IPS-18c (cell line): Measurements from ENCODE around the gene UNKL.

Experiments
- H3K4me3 ChIP-seq: 2 replicates; pipeline ENCODE4 v1.7.0; 2013; ENCODE audit warnings: low read depth, mild to moderate bottlenecking, low read length, moderate library complexity; ENCODE audit not compliant: insufficient read depth
- H3K9me3 ChIP-seq: one replicate; pipeline ENCODE4 v1.6.1; 2013; ENCODE audit warnings: mild to moderate bottlenecking, low read length, moderate library complexity; ENCODE audit not compliant: control insufficient read depth, insufficient read depth

The UNKL gene, protein sequence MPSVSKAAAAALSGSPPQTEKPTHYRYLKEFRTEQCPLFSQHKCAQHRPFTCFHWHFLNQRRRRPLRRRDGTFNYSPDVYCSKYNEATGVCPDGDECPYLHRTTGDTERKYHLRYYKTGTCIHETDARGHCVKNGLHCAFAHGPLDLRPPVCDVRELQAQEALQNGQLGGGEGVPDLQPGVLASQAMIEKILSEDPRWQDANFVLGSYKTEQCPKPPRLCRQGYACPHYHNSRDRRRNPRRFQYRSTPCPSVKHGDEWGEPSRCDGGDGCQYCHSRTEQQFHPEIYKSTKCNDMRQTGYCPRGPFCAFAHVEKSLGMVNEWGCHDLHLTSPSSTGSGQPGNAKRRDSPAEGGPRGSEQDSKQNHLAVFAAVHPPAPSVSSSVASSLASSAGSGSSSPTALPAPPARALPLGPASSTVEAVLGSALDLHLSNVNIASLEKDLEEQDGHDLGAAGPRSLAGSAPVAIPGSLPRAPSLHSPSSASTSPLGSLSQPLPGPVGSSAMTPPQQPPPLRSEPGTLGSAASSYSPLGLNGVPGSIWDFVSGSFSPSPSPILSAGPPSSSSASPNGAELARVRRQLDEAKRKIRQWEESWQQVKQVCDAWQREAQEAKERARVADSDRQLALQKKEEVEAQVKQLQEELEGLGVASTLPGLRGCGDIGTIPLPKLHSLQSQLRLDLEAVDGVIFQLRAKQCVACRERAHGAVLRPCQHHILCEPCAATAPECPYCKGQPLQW

DNA sequence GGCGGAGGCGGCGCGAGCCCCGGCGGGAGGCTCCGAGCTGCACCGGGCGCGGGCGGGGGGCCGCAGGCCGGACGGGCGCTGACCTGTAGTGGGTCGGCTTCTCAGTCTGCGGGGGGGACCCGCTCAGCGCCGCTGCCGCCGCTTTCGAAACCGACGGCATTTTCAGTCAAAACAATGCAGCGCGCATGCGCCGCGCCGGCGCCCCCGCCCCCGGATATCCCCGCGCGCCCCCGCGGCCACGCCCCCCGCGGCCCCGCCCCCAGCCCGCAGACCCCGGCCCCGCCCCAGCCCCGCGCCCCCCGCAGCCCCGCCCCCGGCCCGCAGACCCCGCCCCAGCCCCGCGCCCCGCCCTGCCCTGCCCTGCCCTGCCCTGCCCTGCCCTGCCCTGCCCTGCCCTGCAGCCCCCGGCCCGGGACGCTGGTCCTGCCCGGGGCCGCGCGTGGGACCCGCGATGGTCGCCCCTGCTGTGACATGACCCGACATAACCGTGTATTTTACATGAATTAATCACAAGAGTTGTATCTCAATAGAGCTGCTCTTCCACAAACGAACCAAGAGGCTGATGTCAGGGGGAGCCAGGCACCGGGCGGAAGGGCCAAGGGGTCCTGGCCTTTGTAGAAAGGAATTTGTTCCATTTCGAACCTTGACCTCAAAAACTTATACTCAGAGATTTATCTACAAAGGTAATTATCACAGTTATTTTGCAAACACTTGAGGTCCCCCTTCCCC lies at the start of gene UNKL:
Gene UNKL (minus strand): TSS at position 173 of the 729 bp plus-strand sequence. CDS start 13 bp downstream, at position 160.
- H3K9me3 ChIP-seq: no peaks in the 10 kb centered on the region
- H3K4me3 ChIP-seq: peak within 1 kb of the TSS; percentile 82

DNA sequence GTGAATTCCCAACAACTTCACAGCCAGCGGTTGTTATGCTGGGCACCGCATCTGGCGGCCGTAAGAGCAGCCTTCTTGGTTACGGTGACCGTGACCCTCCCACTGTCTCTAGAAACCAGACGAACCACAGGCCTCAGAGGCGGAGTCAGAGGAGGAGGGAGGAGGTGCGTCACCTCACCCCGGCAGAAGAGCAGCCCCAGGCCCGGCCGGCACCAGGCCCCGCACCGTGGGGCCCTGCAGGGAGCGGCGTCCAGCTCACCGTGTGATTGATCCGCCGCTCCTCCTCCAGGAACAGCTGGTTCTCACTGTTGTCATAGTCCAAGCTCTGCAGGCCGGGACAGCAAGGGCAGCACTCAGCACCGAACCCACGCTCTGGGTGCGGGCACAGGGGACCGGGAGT lies 46.6 kb upstream of the UNKL start:
- H3K4me3 ChIP-seq: no peak overlapping the region
- no peaks in the 10 kb centered on the region for H3K9me3 ChIP-seq

DNA sequence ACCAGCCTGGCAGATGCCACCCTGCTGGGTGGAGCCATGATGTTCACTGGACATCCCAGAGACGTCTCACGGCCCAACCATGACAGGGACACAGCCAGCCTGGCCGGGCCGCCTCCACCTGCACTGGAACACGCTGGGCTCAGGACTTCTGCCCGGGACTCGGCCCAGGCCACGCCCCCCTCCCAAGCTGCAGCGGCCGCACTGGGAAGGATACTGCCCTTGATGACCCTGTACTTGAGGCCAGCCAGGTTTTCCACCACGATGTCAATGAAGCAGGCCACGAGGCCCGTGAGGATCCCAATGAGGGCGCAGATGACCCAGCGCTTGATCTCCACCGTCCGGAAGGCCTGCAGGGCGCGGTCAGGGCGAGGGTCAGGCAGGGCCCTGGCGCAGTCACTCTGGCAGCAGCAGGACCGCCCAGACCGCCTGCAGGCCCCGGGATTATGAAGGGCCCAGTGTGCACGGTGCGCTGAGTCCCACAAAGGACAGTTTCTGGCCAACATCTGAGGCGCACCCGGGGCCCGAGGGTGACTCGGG lies 46.2 kb upstream of the UNKL start:
- Histone ChIP-seq H3K9me3 (no peaks in the 10 kb centered on the region), H3K4me3 (no peak overlapping the region)

DNA sequence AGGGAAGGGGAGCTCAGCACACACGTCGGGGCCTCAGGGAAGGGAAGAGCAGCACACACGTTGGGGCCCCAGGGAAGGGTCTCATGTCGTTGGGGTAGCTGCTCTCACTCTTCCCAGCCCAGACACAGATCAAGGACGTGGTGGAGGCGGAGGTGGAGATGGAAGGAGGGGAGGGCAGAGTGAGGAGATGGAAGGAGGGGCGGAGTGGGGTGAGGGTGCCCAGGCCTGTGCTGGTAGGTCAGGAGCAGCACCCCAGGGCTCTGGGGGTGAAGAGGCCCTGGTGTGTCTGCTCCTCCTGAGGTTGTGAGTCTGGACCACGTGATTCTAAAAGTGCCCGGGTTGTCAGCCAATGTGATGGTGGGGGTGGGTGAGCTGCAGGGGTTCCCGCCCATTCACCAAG lies 45.5 kb upstream of the UNKL start:
- Histone ChIP-seq H3K4me3 (no peak overlapping the region), H3K9me3 (no peaks in the 10 kb centered on the region)

DNA sequence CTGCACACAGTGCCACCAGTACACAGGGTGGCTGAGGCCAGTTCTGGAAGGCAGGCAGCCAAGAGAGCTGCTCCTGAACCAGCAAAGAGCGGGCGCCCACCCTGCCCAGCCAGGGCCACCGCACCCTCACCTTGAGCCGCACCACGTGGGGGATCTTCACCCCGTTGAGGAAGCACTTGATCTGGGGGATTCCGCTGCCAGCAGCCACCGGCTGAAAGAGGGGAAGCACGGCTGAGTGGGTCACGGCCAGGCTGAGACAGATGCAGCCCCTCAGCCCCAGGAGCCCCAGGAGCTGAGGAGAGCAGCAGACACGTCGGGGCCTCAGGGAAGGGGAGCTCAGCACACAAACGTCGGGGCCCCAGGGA lies 44.5 kb upstream of the UNKL start:
- Histone ChIP-seq H3K4me3 (no peak overlapping the region), H3K9me3 (no peaks in the 10 kb centered on the region)

DNA sequence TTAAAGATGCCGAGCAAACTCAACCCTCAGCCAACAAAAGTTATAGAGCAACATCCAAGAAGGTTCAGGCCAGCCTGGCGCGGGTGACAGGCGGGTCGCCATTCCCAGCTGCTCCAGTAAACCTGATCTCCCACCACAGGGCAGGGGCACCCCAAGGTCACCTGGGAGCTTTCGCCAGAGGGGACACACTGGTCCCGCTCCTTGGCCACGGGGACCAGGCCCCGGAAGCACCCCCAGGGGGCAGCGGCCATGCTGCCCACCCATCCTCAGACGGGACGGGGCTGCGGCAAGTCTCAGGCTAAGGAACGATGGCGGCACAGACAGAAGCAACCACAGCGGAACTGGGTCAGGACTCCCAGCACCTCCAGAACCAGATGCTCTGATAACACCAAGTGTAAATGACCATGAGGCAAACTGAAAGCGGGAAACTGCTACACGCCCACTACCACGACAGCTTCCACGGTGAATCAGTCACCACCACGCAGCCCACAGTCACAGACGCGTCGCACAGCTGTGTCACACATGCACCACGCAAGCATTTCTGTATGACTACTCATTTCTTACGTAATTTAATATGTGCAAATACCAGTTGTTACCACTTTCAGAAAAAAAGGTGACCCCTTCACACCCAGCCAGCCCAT lies 44.0 kb upstream of the UNKL start:
- H3K9me3 ChIP-seq: no peaks in the 10 kb centered on the region
- H3K4me3 ChIP-seq: no peak overlapping the region

DNA sequence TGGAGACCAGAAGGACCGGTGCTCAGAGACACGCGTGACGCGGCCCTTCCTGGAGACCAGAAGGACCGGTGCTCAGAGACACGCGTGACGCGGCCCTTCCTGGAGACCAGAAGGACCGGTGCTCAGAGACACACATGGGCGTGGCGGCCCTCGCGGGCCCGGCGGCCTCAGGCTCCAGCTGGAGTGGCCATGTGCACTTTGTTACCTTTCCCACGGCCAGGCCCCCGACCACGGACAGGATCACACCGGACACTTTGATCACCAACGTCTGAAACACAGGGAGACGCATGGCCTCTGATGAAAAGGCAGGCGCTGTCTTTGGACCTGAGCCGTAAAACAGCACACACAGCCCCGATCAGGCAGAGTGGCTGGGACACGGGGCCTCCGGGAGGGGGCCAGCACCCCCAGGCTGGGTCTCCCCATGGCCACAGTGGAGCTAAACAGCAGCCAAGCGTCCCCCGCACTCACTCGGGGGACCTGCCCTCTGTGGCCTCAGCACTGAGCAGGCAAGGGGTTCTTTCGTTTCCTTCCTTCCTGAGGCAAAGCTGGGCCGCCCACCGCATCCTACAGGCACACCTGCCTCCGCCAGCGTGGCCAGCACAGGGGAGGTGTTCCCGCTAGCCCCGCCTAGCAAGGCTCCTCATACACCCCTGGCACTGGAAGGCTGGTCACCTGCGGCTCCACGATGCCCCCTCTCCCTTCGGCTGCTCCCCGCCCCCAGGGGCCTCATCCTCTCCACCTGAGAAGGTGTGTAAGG lies 43.2 kb upstream of the UNKL start:
- no peaks in the 10 kb centered on the region for H3K9me3 ChIP-seq
- H3K4me3 ChIP-seq: no peak overlapping the region

DNA sequence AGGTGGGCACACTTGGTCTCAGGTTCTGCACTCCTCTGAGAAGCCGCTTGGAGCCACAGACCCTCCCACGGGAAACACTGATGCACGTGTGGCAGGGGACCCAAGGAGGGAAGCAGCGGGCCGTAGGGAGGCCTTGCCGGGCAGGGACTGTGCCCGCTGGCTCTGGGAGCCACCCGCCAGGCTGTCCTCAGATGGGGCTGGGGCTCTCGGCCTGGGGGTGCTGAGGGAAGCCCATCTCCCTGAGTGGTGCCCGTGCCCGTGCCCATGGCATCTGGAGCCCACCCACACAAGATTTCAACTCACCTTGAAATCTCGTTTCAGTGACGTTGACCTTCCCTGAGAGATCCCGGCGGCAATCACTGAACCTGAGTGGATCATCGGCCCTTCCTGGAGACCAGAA lies 42.4 kb upstream of the UNKL start:
- Histone ChIP-seq H3K9me3 (no peaks in the 10 kb centered on the region), H3K4me3 (no peak overlapping the region)

DNA sequence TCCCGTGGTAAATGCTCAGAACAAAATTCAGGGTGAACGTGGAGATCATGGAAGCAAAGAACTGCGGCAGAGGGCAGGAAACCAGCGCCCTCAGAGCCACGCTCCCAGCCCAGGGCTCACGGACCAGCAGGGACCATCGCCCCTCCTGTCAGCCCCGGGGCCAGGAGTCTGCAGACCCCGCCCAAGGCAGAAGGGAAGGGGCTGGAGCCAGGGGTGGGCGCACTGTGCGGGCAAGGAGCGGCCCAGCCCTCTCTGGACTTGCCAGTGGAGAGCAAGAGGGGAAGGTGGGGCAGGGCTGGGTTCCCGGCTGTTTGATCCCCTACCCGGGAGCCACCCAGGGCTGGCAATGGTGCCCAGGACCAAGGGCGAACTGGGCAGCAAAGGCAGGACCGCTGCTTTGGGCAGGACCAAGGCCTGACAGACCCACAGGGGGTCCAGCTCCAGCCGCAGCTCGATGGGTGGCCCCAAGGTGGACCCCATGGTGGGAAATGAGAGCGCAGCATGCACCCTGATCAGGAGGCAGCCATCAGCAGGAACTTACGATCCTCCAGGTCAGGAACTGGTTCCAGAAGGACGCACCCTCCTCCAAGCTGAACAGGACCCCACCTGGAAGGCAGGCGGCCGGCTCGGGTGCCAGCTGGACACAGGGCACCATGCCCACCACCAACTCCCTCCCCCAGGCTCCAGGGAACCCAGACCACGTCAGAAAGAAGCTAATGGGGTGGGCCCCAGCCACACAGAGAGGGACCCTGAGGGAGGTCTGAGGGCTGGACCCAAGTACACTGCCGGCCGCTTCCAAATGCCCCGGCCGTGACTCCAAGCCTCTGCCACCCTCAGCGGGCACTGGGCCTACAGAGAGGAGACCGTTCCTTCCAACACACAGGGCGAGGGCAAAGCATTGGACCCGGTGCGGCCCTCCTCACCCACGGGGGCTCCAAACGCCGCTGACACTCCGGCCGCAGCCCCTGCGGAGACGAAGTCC lies 41.0 kb upstream of the UNKL start:
- Histone ChIP-seq H3K9me3 (no peaks in the 10 kb centered on the region), H3K4me3 (no peak overlapping the region)

DNA sequence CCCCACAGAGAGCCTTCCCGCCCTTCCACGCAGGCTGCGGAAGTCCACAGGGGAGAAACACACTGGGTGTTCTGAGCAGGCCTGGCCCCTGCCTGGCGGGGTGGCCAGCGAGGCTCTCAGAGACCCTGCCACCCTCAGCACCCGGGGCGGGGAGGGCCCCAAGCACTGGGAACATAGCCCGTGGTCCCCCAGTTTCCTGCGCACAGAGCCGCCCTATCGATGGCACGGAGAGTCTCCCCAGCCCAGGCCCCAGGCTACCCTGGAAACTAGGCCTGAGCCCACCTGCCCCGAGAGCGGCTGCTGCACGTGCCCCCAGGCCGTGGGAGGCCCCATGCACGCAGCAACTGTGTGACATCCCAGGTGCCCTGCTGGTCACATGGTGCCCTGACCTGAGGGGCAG lies 40.1 kb upstream of the UNKL start:
- H3K9me3 ChIP-seq: no peaks in the 10 kb centered on the region
- H3K4me3 ChIP-seq: no peak overlapping the region

DNA sequence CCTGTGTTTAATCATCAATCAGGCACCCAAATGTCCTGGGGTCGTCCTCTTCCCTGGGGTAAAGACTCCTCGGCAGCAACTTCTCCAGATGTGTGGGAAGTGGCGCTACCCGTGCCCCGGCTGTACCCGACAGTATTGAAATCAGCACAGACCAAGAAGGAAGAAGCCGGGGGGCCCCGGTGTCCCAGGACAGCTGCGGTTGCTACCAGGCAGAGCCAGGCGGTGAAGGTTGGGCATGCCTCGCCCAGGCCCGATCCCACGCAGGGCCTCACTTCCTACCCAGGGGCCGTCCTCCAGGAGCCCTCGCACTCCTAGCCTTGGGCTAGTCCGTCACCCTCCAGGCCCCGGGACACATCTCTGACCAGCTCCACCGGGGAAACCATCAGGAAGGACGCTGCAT lies 38.8 kb upstream of the UNKL start:
- Histone ChIP-seq H3K4me3 (no peak overlapping the region), H3K9me3 (no peaks in the 10 kb centered on the region)

DNA sequence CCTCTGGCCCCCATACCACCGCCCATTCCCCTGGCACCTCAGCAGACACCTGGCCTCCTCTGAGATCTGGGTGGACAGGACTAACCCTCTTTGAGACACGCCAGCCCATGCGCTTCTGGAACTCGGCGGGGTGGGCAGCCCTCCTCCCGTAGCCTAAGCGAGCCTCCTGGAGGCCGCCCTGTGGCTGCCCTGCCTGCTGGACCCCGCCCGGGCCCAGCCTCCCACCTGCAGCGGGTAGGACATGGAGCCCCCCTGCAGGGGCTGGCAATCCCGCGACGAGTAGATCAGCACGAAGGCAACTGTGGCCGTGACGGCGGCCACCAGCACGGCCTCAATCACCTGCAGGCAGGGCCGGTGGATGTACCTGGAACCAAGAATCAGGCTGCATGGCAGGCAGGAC lies 38.0 kb upstream of the UNKL start:
- H3K4me3 ChIP-seq: no peak overlapping the region
- no peaks in the 10 kb centered on the region for H3K9me3 ChIP-seq

DNA sequence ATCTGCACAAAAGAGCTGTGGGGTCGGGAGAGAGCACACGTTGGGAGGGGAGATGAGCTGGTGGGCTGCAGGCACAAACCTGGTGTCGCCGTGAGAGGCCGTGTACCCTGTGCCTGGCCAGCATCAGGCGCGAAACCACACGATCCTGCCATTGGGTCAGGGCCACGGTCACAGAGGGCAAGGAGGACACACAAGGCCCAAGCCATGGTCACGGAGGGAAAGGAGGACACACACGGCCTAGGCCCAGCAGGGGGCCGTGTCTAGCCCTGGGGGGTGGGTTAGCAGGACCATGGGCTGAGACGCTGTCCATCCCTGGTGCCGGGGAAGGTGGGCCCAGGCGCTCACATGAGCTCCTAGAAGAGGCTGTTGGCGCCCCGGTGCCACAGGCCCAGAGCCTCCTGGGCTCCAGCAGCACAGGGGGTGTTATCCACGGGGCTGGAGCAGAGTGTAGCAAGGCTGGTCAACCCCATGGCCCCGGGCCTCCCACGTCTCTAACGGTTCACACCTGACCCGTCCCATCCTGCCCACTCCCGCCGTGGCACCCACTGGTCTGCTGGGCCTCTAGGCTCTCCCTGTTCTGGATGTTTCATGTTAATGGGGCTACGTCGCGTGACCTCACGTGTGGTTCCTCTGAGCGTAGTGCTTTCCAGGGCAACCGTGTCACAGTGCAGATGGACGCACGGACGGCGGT lies 37.3 kb upstream of the UNKL start:
- H3K9me3 ChIP-seq: no peaks in the 10 kb centered on the region
- H3K4me3 ChIP-seq: no peak overlapping the region

DNA sequence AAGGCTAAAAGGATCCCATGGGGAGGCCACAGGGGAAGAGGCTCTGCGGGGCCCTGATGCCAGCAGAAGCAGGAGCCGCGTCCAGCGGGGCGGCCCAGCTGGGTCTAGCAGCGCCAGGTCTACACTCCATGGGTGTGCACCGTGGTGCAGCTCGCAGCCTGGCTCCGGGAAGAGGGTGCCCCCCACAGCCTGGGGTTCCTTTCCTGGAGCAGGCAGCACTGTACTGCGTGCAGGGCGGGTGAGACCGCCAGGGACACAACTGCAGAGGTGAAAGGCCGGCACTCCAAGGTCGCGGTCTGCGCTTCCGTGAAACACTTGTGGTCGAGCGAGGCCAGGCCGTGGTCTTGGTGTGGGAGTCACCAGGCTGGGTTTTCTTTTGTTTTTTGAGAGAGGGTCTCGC lies 36.3 kb upstream of the UNKL start:
- Histone ChIP-seq H3K4me3 (no peak overlapping the region), H3K9me3 (no peaks in the 10 kb centered on the region)

DNA sequence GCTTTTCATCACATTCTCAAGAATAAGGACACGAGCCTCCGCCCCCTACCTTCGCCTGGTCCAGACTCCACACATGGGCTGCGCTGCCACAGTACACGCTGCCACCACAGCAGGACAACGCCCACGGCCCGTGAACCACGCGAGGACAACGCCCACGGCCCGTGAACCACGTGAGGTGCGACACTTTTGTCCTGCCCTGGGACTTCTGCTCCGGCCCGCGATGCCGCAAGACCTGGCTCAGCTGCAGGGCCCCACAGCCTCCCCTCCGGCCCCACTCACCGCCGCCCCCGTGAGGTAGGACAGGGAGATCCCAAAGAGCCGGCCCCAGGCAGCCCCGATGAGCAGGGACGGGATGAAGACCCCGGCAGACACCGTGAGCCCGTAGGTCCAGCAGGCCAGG lies 35.7 kb upstream of the UNKL start:
- no peaks in the 10 kb centered on the region for H3K9me3 ChIP-seq
- no peak overlapping the region for H3K4me3 ChIP-seq
